K562 (cell line): ENCODE results near the gene ANKS1B.
"Not testable (repeated sequence)": the region's sequence is repeated elsewhere in the genome, so short reads cannot be mapped to it uniquely, and the experiment has no call there.

Experiments
- ATF6 ChIP-seq: sonication (generic); formaldehyde crosslinking; IDR thresholded peaks from 2 replicates; pipeline ENCODE4 v1.4.0; 2020; ENCODE audit warnings: mild to moderate bottlenecking, missing genetic modification reagents
- ETV6 ChIP-seq, 3 experiments: fragments of 150-350 bp in 1 of 3; sonication (generic) in 1 of 3; formaldehyde crosslinking in 1 of 3; IDR thresholded peaks; 2 replicates each; pipeline versions ENCODE4 v1.6.1 to v1.8.0; 2014 to 2022; ENCODE audit warnings: borderline replicate concordance in 2 of 3, low read depth in 2 of 3, antibody characterized with exemption in 1 of 3, low read length in 1 of 3, mild to moderate bottlenecking in 1 of 3, missing genetic modification reagents in 1 of 3
- POLR2A ChIP-seq: fragments of 450-650 bp; conservative IDR thresholded peaks from 2 replicates; pipeline ENCODE4 v1.6.1; 2016
- SP1 ChIP-seq: sonication (generic); formaldehyde crosslinking; IDR thresholded peaks from 2 replicates; pipeline ENCODE4 v1.8.1; 2022; ENCODE audit warnings: mild to moderate bottlenecking, missing genetic modification reagents
- TF ChIP-seq, protein P1 (sequence below): sonication (generic); formaldehyde crosslinking; IDR thresholded peaks from 2 replicates; pipeline ENCODE4 v1.9.0; 2022; ENCODE audit warnings: mild to moderate bottlenecking, missing genetic modification reagents

DNA sequence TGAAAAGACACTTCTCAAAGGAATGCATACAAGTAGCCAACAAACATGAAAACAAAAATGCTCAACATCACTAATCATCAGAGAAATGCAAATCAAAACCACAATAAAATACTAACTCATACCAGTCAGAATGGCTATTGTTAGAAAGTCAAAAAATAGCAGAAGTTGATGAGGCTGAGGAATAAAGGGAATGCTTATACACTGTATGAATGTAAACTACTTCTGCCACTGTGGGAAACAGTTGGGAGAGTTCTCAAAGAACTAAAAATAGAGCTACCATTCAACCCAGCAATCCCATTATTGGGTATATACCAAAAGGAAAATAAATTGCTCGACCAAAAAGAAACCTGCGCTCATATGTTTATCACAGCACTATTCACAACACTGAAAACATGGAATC, 360.1 kb downstream of the ANKS1B start:
- TF ChIP-seq SP1 (CRISPR knock-in tag); ETV6 (IDR thresholded peaks at IDR 0.05; ENCODE audit: borderline replicate concordance in 1 of 2, low read depth in 2 of 2, low read length in 1 of 2); ETV6 (CRISPR knock-in tag; IDR thresholded peaks at IDR 0.05; ENCODE audit: borderline replicate concordance); ATF6 (CRISPR knock-in tag); POLR2A: not testable (repeated sequence)
- TF ChIP-seq, protein P1, sequence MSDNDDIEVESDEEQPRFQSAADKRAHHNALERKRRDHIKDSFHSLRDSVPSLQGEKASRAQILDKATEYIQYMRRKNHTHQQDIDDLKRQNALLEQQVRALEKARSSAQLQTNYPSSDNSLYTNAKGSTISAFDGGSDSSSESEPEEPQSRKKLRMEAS (CRISPR knock-in tag), result not testable (repeated sequence)
